Colonic mucosa (tissue), 4 donors: ENCODE data around the gene NACAD. TPM values are rescaled to one million over a fixed set of nuclear protein-coding genes. Genes with fewer than 3 reads are reported as not detected.

ENCODE experiments used
- DNase-seq: peaks from one replicate; pipeline ENCODE4 v3.0.0-alpha.2; 2020
- H3K27ac ChIP-seq: fragments of 200-600 bp; one replicate; pipeline ENCODE4 v1.8.0; 2021
- H3K27me3 ChIP-seq: fragments of 200-600 bp; one replicate; pipeline ENCODE4 v1.8.0; 2021
- H3K36me3 ChIP-seq: fragments of 200-600 bp; one replicate; pipeline ENCODE4 v1.8.0; 2021
- H3K4me1 ChIP-seq: fragments of 200-600 bp; one replicate; pipeline ENCODE4 v1.8.0; 2021; ENCODE audit warnings: mild to moderate bottlenecking
- H3K4me3 ChIP-seq: fragments of 200-600 bp; one replicate; pipeline ENCODE4 v1.8.0; 2021
- H3K9ac ChIP-seq, 2 donors: one replicate each; pipeline ENCODE4 v1.7.0; 2013; ENCODE audit warnings: control low read depth in 2 of 2, low read depth in 2 of 2, low read length in 2 of 2
- H3K9me3 ChIP-seq: fragments of 200-600 bp; one replicate; pipeline ENCODE4 v1.8.0; 2021
- intact Hi-C: fragments of 100-400 bp; cut with DNase I; formaldehyde crosslinking; loops from one replicate; pipeline ENCODE4 v1.14.1; 2022
- total RNA-seq, 2 donors: library from RNA; stranded (reverse); fragmentation: NEBNext Ultra II Directional in 1 of 2; extraction: Animal tissue kit (Norgen Biotek cat#: 25700) in 1 of 2; gene quantifications; one replicate each; pipeline ENCODE4 v1.2.1, GENCODE V29; 2021
- TF ChIP-seq, protein P1 (sequence below): fragments of 200-600 bp; IDR thresholded peaks from one replicate; pipeline ENCODE4 v1.8.0; 2022; ENCODE audit warnings: antibody characterized with exemption, mild to moderate bottlenecking
- donor health status: healthy.
- donor health status: DM: no; HTN: no; CAD: no.
- donor health status: DM: no; HTN: no; CAD: no.

Gene NACAD, protein sequence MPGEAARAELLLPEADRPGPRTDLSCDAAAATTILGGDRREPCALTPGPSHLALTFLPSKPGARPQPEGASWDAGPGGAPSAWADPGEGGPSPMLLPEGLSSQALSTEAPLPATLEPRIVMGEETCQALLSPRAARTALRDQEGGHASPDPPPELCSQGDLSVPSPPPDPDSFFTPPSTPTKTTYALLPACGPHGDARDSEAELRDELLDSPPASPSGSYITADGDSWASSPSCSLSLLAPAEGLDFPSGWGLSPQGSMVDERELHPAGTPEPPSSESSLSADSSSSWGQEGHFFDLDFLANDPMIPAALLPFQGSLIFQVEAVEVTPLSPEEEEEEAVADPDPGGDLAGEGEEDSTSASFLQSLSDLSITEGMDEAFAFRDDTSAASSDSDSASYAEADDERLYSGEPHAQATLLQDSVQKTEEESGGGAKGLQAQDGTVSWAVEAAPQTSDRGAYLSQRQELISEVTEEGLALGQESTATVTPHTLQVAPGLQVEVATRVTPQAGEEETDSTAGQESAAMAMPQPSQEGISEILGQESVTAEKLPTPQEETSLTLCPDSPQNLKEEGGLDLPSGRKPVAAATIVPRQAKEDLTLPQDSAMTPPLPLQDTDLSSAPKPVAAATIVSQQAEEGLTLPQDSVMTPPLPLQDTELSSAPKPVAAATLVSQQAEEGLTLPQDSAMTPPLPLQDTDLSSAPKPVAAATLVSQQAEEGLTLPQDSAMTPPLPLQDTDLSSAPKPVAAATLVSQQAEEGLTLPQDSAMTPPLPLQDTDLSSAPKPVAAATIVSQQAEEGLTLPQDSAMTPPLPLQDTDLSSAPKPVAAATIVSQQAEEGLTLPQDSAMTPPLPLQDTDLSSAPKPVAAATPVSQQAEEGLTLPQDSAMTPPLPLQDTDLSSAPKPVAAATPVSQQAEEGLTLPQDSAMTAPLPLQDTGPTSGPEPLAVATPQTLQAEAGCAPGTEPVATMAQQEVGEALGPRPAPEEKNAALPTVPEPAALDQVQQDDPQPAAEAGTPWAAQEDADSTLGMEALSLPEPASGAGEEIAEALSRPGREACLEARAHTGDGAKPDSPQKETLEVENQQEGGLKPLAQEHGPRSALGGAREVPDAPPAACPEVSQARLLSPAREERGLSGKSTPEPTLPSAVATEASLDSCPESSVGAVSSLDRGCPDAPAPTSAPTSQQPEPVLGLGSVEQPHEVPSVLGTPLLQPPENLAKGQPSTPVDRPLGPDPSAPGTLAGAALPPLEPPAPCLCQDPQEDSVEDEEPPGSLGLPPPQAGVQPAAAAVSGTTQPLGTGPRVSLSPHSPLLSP (N-terminal part only)
- 1 to 10 TPM; 1.0 to 3.3 TPM for total RNA-seq

- Histone ChIP-seq H3K9ac (peak within 1 kb of the TSS in 1 of 2 donors; percentile 60), H3K4me1 (no peaks in the 10 kb centered on the region), H3K4me3 (peak within 1 kb of the TSS; percentile 40), H3K9me3 (no peaks in the 10 kb centered on the region), H3K27ac (no peak within 1 kb of the TSS), H3K27me3 (peaks cover 11% of the 10 kb centered on the region), H3K36me3 (no peaks in the 10 kb centered on the region)
- TF ChIP-seq, protein P1, sequence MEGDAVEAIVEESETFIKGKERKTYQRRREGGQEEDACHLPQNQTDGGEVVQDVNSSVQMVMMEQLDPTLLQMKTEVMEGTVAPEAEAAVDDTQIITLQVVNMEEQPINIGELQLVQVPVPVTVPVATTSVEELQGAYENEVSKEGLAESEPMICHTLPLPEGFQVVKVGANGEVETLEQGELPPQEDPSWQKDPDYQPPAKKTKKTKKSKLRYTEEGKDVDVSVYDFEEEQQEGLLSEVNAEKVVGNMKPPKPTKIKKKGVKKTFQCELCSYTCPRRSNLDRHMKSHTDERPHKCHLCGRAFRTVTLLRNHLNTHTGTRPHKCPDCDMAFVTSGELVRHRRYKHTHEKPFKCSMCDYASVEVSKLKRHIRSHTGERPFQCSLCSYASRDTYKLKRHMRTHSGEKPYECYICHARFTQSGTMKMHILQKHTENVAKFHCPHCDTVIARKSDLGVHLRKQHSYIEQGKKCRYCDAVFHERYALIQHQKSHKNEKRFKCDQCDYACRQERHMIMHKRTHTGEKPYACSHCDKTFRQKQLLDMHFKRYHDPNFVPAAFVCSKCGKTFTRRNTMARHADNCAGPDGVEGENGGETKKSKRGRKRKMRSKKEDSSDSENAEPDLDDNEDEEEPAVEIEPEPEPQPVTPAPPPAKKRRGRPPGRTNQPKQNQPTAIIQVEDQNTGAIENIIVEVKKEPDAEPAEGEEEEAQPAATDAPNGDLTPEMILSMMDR, result no peak
- no peak for DNase-seq
- intact Hi-C loops, result no loop called here
These were observed at the start of gene NACAD for GRCh38 chr7:45088821-45089340. NACAD (minus strand) TSS chr7:45088969; CDS start chr7:45088894, 75 bp downstream.

- peak; percentile 70 for DNase-seq
- H3K4me3 ChIP-seq, result no peak overlapping the region
- no peaks in the 10 kb centered on the region for H3K4me1 ChIP-seq
- H3K27ac ChIP-seq, result no peak overlapping the region
- H3K9ac ChIP-seq, result no peak overlapping the region
- no peaks in the 10 kb centered on the region for H3K36me3 ChIP-seq
- no peaks in the 10 kb centered on the region for H3K27me3 ChIP-seq
- intact Hi-C loops, result loop anchor here (5.0 to 10.0 kb wide), 3 partner anchors 159 to 542 kb away; partner anchors contain the start of gene MYO1G
- TF ChIP-seq, protein P1, result peak; percentile 85
- no peaks in the 10 kb centered on the region for H3K9me3 ChIP-seq
These were observed 47.6 kb upstream of the NACAD start for GRCh38 chr7:45136106-45137060.

DNA sequence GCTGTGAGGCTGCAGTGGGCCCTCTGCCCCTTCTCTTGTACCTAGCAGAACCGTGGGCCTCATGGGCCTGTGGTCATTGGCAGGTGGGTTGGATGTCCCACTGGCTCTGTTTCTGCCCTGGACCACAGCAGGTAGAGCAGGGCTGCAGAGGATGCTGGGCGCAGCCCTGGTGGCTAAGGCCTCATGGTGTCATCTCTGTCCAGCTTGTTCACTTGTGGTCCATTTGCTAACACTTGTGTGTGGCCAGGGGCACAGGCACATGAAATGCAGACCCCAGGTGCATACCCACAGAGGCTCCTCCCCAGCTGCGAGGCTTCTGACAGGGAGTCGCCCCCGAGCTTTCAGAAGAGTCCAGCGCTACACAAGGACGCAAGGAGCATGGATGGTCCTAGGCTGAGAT is 45.1 kb upstream of the NACAD start:
- intact Hi-C loops, result loop anchor here (10.0 kb wide), 2 partner anchors 279 to 539 kb away; no protein-coding TSS in a partner anchor
- no peaks in the 10 kb centered on the region for H3K27me3 ChIP-seq
- H3K27ac ChIP-seq, result no peak overlapping the region
- no peak overlapping the region for H3K9ac ChIP-seq
- no peaks in the 10 kb centered on the region for H3K4me1 ChIP-seq
- DNase-seq, result no peak
- H3K9me3 ChIP-seq, result no peaks in the 10 kb centered on the region
- TF ChIP-seq, protein P1, result no peak
- no peaks in the 10 kb centered on the region for H3K36me3 ChIP-seq
- no peak overlapping the region for H3K4me3 ChIP-seq

- Histone ChIP-seq H3K36me3 (no peaks in the 10 kb centered on the region), H3K27me3 (no peaks in the 10 kb centered on the region), H3K9me3 (no peaks in the 10 kb centered on the region), H3K9ac (no peak overlapping the region), H3K27ac (no peak overlapping the region), H3K4me3 (no peak overlapping the region), H3K4me1 (no peaks in the 10 kb centered on the region)
- intact Hi-C loops, result loop anchor here (10.0 kb wide), 2 partner anchors 279 to 539 kb away; no protein-coding TSS in a partner anchor
- no peak for DNase-seq
- TF ChIP-seq, protein P1, result no peak
These were observed 44.6 kb upstream of the NACAD start for GRCh38 chr7:45133352-45133751.
